WTC11 (cell line): ENCODE data around the gene WRAP73.

Experiments
- FOXJ3 ChIP-seq: sonication (generic); formaldehyde crosslinking; IDR thresholded peaks from 2 replicates; pipeline ENCODE4 v1.9.0; 2021; ENCODE audit warnings: missing genetic modification reagents, mild to moderate bottlenecking, borderline replicate concordance
- MYBL2 ChIP-seq: sonication (generic); formaldehyde crosslinking; IDR thresholded peaks from 2 replicates; pipeline ENCODE4 v1.8.1; 2023; ENCODE audit warnings: mild to moderate bottlenecking, moderate library complexity, missing genetic modification reagents
- NFYB ChIP-seq: sonication (generic); formaldehyde crosslinking; conservative IDR thresholded peaks from 2 replicates; pipeline ENCODE4 v1.8.0; 2022; ENCODE audit warnings: low read depth, missing genetic modification reagents
- USF1 ChIP-seq: sonication (generic); formaldehyde crosslinking; IDR thresholded peaks from 2 replicates; pipeline ENCODE4 v1.8.0; 2022; ENCODE audit warnings: mild to moderate bottlenecking, missing genetic modification reagents
- ZBTB21 ChIP-seq: sonication (generic); formaldehyde crosslinking; IDR thresholded peaks from 2 replicates; pipeline ENCODE4 v1.8.1; 2023; ENCODE audit warnings: mild to moderate bottlenecking, missing genetic modification reagents, borderline replicate concordance
- ZNF121 ChIP-seq: sonication (generic); formaldehyde crosslinking; IDR thresholded peaks from 2 replicates; pipeline ENCODE4 v1.8.0; 2023; ENCODE audit warnings: missing genetic modification reagents
- TF ChIP-seq, protein P1 (sequence below): fragments of 200-600 bp; IDR thresholded peaks from 2 replicates; pipeline ENCODE4 v1.8.0; 2022; ENCODE audit warnings: antibody characterized with exemption
- TF ChIP-seq, protein P2 (sequence below): sonication (generic); formaldehyde crosslinking; IDR thresholded peaks from 2 replicates; pipeline ENCODE4 v1.8.1; 2022; ENCODE audit warnings: low read depth, missing genetic modification reagents, borderline replicate concordance
- TF ChIP-seq, protein P3 (sequence below): sonication (generic); formaldehyde crosslinking; IDR thresholded peaks from 2 replicates; pipeline ENCODE4 v1.8.1; 2023; ENCODE audit warnings: mild to moderate bottlenecking, missing genetic modification reagents, moderate library complexity

GRCh38 chr1:3628445-3628844 lies 21.5 kb downstream of the WRAP73 start:
- TF ChIP-seq, protein P1, sequence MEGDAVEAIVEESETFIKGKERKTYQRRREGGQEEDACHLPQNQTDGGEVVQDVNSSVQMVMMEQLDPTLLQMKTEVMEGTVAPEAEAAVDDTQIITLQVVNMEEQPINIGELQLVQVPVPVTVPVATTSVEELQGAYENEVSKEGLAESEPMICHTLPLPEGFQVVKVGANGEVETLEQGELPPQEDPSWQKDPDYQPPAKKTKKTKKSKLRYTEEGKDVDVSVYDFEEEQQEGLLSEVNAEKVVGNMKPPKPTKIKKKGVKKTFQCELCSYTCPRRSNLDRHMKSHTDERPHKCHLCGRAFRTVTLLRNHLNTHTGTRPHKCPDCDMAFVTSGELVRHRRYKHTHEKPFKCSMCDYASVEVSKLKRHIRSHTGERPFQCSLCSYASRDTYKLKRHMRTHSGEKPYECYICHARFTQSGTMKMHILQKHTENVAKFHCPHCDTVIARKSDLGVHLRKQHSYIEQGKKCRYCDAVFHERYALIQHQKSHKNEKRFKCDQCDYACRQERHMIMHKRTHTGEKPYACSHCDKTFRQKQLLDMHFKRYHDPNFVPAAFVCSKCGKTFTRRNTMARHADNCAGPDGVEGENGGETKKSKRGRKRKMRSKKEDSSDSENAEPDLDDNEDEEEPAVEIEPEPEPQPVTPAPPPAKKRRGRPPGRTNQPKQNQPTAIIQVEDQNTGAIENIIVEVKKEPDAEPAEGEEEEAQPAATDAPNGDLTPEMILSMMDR = no peak
- TF ChIP-seq, protein P2, sequence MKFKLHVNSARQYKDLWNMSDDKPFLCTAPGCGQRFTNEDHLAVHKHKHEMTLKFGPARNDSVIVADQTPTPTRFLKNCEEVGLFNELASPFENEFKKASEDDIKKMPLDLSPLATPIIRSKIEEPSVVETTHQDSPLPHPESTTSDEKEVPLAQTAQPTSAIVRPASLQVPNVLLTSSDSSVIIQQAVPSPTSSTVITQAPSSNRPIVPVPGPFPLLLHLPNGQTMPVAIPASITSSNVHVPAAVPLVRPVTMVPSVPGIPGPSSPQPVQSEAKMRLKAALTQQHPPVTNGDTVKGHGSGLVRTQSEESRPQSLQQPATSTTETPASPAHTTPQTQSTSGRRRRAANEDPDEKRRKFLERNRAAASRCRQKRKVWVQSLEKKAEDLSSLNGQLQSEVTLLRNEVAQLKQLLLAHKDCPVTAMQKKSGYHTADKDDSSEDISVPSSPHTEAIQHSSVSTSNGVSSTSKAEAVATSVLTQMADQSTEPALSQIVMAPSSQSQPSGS (CRISPR knock-in tag) = no peak
- TF ChIP-seq USF1 (CRISPR knock-in tag) (no peak), ZBTB21 (no peak), NFYB (CRISPR knock-in tag) (no peak), ZNF121 (CRISPR knock-in tag) (no peak), FOXJ3 (CRISPR knock-in tag) (no peak), MYBL2 (CRISPR knock-in tag) (no peak)
- TF ChIP-seq, protein P3, sequence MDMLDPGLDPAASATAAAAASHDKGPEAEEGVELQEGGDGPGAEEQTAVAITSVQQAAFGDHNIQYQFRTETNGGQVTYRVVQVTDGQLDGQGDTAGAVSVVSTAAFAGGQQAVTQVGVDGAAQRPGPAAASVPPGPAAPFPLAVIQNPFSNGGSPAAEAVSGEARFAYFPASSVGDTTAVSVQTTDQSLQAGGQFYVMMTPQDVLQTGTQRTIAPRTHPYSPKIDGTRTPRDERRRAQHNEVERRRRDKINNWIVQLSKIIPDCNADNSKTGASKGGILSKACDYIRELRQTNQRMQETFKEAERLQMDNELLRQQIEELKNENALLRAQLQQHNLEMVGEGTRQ (CRISPR knock-in tag) = no peak
